ENCODE measurements around the gene LAMA3.

- TF ChIP-seq POLR2A (IDR thresholded peaks at IDR 0.05) (no peak), CTCF (IDR thresholded peaks at IDR 0.05) (no peak)
Observed at GRCh38 chr18:23735021-23735464, 45.8 kb downstream of the LAMA3 start.
